ENCODE data around the gene IQSEC2. TPM values are rescaled to one million over a fixed set of nuclear protein-coding genes. Genes with fewer than 3 reads are reported as not detected.

The IQSEC2 gene
- total and polyA plus RNA-seq, 2 experiments from 2014 or later, result 4.4 to 7.0 TPM

DNA sequence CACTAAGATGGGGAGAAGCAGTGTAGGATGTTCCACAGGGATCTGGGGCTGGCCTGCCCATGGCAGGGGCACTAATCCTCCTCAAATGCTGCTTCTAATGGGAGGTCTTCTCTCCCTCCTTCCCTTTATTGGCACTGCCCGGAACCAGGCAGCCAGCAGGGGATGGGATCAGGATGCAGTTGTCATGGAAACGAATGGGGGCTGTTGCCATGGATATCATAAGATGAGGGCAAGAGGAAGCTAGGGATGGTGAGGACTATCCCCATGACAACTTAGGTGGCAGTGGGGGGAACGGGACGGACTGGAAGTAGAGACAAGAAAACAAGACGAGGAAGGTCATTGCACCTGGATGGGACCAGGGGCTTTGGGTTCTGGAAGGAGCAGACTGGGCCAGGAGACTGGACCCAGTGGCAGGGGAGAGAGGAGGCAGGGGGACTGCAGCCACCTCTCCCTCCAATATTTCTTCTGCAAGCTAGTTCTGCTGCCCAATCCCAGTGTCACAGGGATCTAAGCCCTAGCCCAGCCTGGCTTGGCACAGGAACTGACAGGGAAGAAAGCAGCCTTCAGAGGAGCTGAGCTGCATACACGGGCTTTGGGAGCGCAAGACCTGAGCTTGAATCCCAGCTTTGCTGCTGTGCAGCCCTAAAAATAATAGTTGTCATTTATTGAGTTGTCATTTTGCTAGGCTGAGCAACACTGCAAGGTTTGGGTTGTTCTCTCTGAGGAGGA is 19.0 kb downstream of the IQSEC2 start:
- Histone ChIP-seq H3K4me3 (no peak overlapping the region), H3K9me2 (replicated peaks; ENCODE audit: insufficient read depth) (no peaks in the 10 kb centered on the region), H3K27ac (no peak overlapping the region), H3K4me2 (no peak overlapping the region), H3K36me3 (replicated peaks; ENCODE audit: insufficient read depth, low read depth) (no peaks in the 10 kb centered on the region), H3K9me3 (ENCODE audit: low read depth) (no peaks in the 10 kb centered on the region), H3K79me2 (no peaks in the 10 kb centered on the region), H3K4me1 (ENCODE audit: insufficient read depth) (no peaks in the 10 kb centered on the region), H4K20me1 (ENCODE audit: insufficient read depth, poor library complexity, severe bottlenecking) (no peaks in the 10 kb centered on the region), H2AFZ (no peak overlapping the region), H3K27me3 (no peaks in the 10 kb centered on the region)
- DNase-seq (ENCODE audit: low spot score), result no peak
- WGBS (ENCODE audit: low lambda C conversion rate, missing lambda C conversion rate), result 74% methylated on average over 7 of the region's 7 CpGs
- TF ChIP-seq, protein P1, sequence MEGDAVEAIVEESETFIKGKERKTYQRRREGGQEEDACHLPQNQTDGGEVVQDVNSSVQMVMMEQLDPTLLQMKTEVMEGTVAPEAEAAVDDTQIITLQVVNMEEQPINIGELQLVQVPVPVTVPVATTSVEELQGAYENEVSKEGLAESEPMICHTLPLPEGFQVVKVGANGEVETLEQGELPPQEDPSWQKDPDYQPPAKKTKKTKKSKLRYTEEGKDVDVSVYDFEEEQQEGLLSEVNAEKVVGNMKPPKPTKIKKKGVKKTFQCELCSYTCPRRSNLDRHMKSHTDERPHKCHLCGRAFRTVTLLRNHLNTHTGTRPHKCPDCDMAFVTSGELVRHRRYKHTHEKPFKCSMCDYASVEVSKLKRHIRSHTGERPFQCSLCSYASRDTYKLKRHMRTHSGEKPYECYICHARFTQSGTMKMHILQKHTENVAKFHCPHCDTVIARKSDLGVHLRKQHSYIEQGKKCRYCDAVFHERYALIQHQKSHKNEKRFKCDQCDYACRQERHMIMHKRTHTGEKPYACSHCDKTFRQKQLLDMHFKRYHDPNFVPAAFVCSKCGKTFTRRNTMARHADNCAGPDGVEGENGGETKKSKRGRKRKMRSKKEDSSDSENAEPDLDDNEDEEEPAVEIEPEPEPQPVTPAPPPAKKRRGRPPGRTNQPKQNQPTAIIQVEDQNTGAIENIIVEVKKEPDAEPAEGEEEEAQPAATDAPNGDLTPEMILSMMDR (IDR thresholded peaks at IDR 0.05; ENCODE audit: poor library complexity), result no peak
- TF ChIP-seq EZH2phosphoT487 (IDR thresholded peaks at IDR 0.05; ENCODE audit: low read depth, severe bottlenecking, unreplicated experiment) (no peak), EZH2 (IDR thresholded peaks at IDR 0.05; ENCODE audit: borderline replicate concordance) (no peak)

- Histone ChIP-seq H3K4me1 (ENCODE audit: insufficient read depth) (no peaks in the 10 kb centered on the region), H2AFZ (no peak overlapping the region), H3K9me3 (ENCODE audit: low read depth) (no peaks in the 10 kb centered on the region), H3K36me3 (replicated peaks; ENCODE audit: insufficient read depth, low read depth) (no peaks in the 10 kb centered on the region), H3K27me3 (no peaks in the 10 kb centered on the region), H3K9me2 (replicated peaks; ENCODE audit: insufficient read depth) (no peaks in the 10 kb centered on the region), H3K27ac (no peak overlapping the region), H3K4me3 (no peak overlapping the region), H4K20me1 (ENCODE audit: insufficient read depth, poor library complexity, severe bottlenecking) (no peaks in the 10 kb centered on the region), H3K79me2 (no peaks in the 10 kb centered on the region), H3K4me2 (no peak overlapping the region)
- TF ChIP-seq EZH2 (IDR thresholded peaks at IDR 0.05; ENCODE audit: borderline replicate concordance) (no peak), EZH2phosphoT487 (IDR thresholded peaks at IDR 0.05; ENCODE audit: low read depth, severe bottlenecking, unreplicated experiment) (no peak)
- TF ChIP-seq, protein P1 (IDR thresholded peaks at IDR 0.05; ENCODE audit: poor library complexity), result no peak
- WGBS (ENCODE audit: low lambda C conversion rate, missing lambda C conversion rate), result 66% methylated on average over 7 of the region's 7 CpGs
- no peak for DNase-seq (ENCODE audit: low spot score)
Observed at GRCh38 chrX:53261355-53261972, 19.9 kb downstream of the IQSEC2 start.

- Histone ChIP-seq H3K9me3 (ENCODE audit: low read depth) (no peaks in the 10 kb centered on the region), H3K27me3 (no peaks in the 10 kb centered on the region), H4K20me1 (ENCODE audit: insufficient read depth, poor library complexity, severe bottlenecking) (no peaks in the 10 kb centered on the region), H3K79me2 (no peaks in the 10 kb centered on the region), H3K36me3 (replicated peaks; ENCODE audit: insufficient read depth, low read depth) (no peaks in the 10 kb centered on the region), H3K27ac (no peak overlapping the region), H3K4me3 (no peak overlapping the region), H3K9me2 (replicated peaks; ENCODE audit: insufficient read depth) (no peaks in the 10 kb centered on the region), H3K4me1 (ENCODE audit: insufficient read depth) (no peaks in the 10 kb centered on the region), H2AFZ (no peak overlapping the region), H3K4me2 (no peak overlapping the region)
- no peak for TF ChIP-seq EZH2phosphoT487 (IDR thresholded peaks at IDR 0.05; ENCODE audit: low read depth, severe bottlenecking, unreplicated experiment)
- TF ChIP-seq, protein P1 (IDR thresholded peaks at IDR 0.05; ENCODE audit: poor library complexity), result no peak
- no peak for TF ChIP-seq EZH2 (IDR thresholded peaks at IDR 0.05; ENCODE audit: borderline replicate concordance)
- 77% methylated on average over 7 of the region's 7 CpGs for WGBS (ENCODE audit: low lambda C conversion rate, missing lambda C conversion rate)
- DNase-seq (ENCODE audit: low spot score), result no peak
Observed at GRCh38 chrX:53260836-53261235, 20.5 kb downstream of the IQSEC2 start.

Data from hepatocyte (in vitro differentiated cells).